Putamen (tissue), 1 donor: ENCODE measurements around the gene ADGRG4.
"Not testable (repeated sequence)": the region's sequence is repeated elsewhere in the genome, so short reads cannot be mapped to it uniquely, and the experiment has no call there.

Source experiments
- DNase-seq: peaks from one replicate; pipeline ENCODE4 v3.0.0-alpha.2; 2016; ENCODE audit warnings: low spot score

ADGRG4 gene, protein sequence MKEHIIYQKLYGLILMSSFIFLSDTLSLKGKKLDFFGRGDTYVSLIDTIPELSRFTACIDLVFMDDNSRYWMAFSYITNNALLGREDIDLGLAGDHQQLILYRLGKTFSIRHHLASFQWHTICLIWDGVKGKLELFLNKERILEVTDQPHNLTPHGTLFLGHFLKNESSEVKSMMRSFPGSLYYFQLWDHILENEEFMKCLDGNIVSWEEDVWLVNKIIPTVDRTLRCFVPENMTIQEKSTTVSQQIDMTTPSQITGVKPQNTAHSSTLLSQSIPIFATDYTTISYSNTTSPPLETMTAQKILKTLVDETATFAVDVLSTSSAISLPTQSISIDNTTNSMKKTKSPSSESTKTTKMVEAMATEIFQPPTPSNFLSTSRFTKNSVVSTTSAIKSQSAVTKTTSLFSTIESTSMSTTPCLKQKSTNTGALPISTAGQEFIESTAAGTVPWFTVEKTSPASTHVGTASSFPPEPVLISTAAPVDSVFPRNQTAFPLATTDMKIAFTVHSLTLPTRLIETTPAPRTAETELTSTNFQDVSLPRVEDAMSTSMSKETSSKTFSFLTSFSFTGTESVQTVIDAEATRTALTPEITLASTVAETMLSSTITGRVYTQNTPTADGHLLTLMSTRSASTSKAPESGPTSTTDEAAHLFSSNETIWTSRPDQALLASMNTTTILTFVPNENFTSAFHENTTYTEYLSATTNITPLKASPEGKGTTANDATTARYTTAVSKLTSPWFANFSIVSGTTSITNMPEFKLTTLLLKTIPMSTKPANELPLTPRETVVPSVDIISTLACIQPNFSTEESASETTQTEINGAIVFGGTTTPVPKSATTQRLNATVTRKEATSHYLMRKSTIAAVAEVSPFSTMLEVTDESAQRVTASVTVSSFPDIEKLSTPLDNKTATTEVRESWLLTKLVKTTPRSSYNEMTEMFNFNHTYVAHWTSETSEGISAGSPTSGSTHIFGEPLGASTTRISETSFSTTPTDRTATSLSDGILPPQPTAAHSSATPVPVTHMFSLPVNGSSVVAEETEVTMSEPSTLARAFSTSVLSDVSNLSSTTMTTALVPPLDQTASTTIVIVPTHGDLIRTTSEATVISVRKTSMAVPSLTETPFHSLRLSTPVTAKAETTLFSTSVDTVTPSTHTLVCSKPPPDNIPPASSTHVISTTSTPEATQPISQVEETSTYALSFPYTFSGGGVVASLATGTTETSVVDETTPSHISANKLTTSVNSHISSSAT (N-terminal part only)

DNA sequence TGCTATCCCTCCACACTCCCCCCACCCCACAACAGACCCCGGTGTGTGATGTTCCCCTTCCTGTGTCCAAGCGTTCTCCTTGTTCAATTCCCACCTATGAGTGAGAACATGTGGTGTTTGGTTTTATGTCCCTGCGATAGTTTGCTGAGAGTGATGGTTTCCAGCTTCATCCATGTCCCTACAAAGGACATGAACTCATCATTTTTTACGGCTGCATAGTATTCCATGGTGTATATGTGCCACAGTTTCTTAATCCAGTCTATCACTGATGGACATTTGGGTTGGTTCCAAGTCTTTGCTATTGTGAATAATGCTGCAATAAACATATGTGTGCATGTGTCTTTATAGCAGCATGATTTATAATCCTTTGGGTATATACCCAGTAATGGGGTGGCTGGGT lies at the start of gene ADGRG4:
ADGRG4 (plus strand) TSS at position 243 of the 400 bp plus-strand sequence. CDS start 7,815 bp downstream, outside the sequence.
- not testable (repeated sequence) for DNase-seq

DNA sequence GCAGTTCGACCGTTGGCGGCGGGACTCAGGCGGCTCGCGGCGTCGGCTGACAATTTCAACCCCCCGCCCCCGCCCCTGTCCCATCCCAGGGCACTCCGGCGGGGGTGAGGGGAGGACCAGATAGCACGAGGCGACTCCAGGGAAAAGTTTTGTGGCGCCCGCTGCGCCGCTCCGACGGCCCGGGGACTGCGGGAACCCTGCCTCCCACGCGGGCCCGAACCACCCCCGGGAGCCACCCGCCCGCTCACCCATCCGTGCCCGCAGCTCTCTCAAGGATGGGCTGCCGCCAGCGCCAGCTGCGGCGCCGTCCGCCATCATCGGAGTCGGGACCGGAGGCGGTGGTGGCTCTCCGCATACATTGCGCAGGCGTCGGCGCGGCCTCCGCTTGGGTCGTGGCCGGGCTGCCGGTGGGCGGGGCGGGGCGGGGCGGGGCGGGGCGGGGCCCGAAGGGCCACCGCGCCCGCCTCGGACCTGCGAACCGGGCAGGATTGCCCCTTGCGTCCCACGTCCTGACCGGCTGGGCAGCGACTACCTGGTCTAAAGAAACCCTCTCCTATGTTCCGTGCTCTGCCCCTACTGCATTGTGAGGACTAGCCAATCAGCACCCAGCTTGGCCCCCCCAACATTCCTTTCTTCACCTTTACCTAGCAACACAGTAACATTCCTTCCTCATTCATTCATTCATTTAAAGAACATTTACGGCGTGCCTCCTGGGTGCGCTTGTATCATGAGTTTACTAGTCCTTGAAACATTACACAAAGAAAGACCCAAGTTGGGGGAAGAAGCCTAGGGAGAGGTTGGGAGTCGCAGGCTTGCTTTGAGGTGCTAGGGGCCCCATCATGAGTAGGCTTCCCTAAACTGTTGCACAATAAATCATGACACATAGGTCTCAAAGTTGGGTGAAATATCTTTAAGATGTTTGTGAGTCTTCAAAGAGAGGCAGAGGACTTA lies 49.4 kb upstream of the ADGRG4 start, which contains the start of gene MAP7D3:
MAP7D3 (minus strand) TSS at position 360 of the 951 bp plus-strand sequence; CDS start at position 318, 42 bp downstream.
- DNase-seq, result peak; percentile 31

DNA sequence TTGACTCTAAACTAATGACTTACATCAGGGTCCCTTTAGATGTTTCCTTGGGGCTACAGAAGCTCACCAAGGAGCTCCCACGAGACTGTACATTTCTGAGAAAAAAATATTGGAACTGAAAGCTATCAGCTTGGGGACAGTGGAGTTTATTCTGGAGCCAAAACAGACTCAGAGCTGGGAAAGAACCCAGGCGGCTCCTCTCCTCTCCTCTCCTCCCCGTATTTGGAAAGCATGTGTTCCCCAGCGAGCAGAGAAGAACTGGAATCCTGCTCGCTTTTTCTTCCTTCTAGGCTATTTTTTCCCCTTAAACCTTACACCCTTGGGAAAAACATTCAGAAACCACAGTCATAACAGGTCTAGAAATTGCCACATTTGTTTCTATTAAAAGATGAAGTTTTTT lies 45.2 kb upstream of the ADGRG4 start:
- no peak for DNase-seq

DNA sequence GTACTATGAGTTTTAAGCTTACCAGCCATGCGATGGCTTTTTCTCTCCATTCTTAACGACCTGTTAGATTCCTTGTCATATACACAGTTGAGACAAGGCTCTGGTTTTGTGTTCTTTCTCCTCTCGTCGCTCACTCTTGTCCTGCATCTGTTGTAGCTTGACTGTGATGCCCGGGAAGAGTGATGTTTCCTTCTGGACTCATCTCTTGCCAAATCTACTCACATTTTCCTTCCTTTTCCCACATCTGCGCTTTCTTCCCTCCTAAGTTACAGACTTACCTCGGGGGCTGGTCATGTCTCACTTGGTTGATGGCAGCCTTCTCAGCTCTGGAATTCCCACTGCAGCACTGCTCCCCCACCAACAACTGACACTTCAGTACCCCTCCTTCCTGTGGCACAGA lies 44.7 kb upstream of the ADGRG4 start:
- no peak for DNase-seq

DNA sequence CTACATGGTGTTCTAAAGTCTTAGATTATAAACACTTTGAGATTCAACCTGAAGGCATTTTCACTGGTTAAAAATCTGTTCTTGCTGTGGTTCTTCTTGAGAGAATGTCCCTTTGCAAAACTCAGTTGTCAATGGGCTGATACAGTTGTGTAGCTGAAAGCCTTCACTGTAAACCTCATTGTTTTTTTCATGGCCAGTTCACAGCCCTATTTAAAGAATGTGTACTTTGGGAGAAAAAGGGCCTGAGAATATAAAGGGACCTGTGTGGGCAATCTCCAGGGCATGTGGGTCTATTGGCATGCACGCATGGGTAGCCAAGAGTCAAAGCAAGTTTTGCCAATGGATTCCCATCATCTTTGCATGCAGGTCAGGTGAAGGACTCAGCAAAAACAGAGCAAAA lies 41.8 kb upstream of the ADGRG4 start:
- DNase-seq, result no peak

DNA sequence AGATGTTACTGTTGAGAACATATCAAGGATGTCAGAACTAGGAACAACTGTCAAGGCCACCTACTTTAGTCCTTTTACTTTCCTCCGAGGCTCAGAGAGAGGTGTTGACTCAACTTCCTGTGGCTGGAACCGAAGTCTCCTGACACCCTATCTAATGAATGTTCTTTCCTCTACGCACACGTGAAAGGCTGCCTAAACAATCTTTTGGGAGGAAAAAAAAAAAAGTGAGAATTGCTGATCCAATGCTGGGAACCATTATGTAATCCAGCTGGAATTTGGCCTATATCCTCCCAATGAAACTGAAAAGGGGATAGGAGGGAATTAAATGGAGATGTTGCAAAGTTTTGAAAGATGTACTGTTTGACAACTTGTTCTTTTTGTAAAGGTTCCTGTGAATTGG lies 41.2 kb upstream of the ADGRG4 start:
- no peak for DNase-seq

DNA sequence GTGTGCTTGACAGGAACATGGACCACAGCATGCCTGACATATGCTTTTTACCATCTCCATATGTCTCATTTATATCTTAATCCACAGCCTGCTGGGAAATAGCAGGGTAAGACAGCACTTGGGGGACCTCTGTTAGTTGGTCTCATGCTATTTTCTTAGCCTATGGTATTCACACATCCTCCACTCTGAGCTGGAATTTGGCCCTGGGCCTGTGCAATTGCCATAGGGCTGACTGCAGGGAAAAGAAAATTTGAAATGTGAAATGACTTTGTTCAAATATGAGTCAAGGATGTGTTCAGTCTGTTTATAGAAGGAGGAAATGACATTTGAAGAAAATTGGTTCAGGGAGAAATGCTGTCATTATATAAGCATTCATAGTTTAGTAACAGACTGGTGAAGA lies 40.0 kb upstream of the ADGRG4 start:
- DNase-seq, result no peak

DNA sequence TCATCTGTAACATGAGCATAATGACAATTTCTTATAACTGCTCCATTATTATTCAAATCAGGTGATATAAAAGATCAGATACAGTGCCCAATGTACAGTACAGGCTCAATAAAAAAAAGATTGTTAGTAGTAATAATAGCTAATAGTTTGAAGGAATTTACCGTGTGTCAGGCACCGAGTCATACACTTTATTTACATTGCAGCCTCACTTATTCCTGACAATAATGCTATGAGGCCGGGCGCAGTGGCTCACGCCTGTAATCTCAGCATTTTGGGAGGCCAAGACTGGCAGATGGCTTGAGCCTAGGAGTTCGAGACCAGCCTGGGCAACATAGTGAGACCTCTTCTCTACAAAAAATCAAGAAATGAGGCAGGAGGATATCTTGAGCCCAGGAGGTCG lies 39.4 kb upstream of the ADGRG4 start:
- no peak for DNase-seq

DNA sequence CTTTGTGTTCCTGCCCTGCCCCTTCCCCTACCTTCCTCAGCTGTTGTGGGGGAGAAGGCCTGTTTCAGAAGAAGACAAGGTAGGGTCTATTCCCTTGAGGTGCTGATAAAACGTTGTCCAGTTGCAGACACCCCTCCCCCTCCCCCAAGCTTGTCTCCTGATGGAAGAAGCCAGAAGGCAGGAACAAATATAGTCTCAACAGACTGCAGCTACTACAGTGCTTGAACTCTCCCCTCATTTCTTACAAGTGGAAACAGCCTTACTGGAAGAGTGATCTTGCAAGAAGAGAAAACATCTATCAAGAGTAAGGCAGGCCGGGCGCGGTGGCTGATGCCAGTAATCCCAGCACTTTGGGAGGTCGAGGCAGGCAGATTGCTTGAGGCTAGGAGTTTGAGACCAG lies 38.5 kb upstream of the ADGRG4 start:
- DNase-seq, result no peak

DNA sequence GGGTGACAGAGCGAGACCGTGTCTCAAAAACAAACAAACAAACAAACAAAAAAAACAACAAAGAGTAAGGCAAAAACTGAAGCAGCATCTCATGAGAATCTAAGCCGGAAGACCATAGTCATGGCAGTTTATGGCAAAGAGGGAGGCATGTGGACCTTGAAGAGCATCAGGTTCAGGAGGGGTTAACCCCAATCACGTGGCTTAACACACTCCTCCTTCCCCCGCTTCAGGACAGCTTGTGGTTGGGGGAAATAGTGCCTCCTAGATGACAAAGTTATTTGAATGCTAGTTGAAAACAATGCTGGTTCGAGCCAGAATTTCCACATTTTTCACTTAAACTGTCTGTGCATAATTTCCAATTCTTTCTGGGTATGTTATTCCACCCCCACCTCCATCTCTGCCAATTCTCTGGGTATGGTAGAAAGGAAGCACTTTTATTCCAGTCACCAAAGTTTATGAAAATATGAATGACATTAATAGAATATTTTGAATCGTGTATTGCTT lies 37.9 kb upstream of the ADGRG4 start:
- DNase-seq, result no peak

DNA sequence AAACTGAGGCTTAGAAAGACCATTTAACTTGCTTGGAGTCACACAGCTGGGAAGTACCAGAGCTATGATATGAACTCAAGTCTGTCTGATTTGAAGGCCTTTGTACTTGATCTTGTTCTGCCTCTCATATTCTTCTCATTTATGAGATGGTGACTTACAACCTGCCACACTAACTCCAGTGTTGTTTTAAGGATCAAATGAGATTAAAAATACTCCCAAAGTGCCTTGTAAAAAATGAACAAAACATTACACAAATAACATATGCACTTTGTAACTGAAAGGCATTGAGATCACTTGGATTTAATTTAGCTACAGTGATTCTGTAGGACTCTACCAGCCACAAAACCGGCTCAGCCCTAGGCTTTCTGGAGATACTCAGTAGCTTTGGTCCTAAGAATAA lies 33.9 kb upstream of the ADGRG4 start:
- no peak for DNase-seq

DNA sequence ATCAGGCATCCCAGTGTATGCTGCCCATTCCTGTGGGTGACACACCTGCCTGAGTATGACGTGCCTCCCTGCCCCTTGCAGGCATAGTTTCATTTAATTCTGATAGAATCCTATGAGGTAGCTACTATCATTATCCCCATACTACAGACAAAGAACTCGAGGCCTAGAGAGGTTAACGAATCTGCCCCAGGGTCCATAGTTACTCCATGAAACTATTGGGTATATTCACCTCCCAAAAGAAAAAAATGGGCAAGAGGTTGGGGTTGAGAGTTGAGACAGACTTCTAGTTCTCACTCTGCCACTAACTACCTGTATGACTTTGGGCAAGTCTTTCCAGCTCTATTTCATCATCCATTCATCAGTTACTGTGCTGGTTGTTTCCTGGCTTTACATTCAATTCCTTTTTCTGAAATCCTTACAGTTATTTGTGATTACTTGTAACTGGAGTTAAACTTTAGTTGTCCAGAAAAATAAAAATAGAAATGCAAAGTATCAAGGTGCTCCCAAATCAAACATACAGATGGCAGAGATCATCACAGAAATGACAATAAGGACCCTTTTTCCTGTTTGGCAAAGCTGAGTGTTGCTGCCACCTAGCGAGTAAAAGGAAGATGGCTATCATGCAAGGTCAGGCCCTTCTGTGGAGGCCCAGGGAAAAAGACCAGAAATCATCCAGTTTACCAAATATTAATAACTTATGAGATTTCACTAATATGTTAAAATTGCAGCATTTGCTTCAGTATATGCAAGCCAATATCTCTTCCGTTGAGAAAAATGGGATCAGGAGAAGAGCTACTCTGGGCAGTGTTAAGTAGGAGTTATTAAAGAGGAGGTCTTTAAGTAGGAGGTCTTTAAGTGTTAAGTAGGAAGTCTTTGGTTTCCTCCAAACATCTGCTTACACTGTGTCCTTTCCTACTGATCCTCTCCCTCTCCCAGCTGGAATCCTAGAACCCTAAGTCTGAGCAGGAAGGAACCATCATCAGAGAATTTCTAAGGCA lies 32.4 kb upstream of the ADGRG4 start:
- no peak for DNase-seq

DNA sequence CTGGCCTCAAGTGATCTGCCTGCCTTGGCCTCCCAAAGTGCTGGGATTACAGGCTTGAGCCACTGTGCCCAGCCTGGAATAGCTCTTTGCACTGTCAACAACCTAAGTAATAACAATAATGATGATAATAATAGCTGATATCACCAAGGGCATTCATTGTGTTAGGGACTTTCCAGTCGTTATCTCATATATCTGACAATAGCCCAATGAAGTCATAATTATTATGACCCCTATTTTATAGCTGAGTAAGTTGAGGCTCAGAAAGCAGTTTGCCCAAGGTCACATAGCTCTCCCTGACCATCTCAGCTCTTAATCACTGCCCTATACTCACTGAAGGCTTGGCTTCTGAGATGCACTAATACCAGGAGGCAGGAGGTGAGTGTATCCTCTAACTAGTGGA lies 30.8 kb upstream of the ADGRG4 start:
- DNase-seq, result no peak

DNA sequence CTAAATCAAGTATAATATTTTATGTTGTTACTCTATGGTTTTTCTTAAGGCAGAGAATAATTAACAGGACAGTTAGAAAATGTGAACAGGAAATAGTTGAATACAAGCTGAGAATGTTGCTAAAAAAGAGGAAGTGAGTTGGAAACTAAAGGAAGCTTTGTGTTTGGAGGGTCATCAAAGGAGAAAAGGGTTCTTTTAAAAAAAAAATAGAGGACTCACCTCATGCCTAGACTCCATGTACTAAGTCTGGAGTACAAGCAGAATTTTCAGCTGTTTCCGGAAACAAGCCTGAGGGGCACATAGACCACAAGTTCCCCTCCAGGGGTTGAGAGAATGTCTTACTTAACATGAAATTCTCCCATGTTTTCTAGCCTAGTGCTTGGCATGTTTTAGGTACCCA lies 29.5 kb upstream of the ADGRG4 start:
- DNase-seq, result no peak

DNA sequence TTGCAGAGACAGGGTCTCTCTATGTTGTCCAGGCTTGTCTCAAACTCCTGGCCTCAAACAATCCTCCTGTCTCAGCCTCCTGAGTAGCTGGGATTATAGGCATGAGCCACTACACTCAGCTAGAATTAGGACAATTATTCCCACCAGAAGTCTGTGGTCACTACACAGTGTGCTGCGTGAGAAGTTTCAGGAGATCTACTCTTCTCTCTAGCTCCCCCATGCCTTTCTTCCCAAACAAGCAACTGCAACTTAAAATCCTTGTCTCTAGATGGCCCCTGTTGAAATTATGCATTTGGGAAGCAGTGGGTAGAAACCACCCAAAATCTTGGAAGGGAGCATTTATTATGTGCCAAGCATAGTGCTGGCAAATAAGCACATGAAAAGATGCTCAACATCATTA lies 28.4 kb upstream of the ADGRG4 start:
- no peak for DNase-seq

DNA sequence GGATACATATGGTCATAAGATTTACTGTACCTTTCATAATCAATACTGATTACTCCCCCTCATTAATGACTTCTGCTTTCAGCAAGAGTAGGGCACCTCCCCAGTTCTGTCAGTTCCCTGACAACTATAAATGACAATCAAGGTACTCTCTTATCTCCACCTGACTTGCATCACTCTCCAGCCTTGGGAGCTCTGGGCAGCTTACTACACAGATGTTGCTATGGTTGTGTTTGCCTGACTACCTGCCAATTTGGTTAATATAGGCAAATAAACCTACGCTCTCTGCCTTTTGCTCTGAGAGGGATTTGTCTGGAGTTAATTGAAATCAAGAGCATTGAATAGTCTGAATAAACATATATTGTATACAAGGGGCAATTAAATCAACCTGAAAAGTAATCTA lies 26.8 kb upstream of the ADGRG4 start:
- DNase-seq, result no peak

DNA sequence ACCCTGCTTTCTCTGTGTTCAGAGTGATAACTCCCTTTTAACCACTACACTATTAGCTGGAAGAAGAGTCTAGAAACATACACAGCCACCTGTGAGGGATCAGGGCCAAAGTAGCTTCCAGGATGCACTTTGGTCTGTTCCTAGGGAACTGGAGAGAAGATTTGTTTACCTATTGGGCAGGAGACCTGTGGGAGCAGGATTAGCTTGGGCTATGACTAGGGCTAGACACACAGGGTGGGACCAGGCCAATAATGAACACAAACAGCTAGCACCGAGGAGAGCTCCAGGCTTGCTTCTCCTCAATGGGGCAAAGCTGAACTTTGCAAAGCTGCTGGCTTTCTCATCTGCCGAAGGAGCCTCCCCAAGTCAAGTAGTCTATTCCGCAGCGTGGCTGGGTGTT lies 25.2 kb upstream of the ADGRG4 start:
- no peak for DNase-seq

DNA sequence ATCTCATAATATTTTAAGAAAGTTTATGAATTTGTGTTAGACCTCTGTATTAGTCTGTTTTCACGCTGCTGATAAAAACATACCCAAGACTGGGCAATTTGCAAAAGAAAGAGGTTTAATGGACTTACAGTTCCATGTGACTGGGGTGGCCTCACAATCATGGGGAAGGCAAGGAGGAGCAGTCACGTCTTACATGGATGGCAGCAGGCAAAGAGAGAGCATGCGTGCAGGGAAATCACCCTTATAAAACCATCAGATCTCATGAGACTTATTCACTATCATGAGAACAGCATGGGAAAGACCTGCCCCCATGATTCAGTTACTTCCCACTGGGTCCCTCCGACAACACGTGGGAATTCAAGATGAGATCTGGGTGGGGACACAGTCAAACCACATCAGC lies 14.4 kb upstream of the ADGRG4 start:
- not testable (repeated sequence) for DNase-seq

DNA sequence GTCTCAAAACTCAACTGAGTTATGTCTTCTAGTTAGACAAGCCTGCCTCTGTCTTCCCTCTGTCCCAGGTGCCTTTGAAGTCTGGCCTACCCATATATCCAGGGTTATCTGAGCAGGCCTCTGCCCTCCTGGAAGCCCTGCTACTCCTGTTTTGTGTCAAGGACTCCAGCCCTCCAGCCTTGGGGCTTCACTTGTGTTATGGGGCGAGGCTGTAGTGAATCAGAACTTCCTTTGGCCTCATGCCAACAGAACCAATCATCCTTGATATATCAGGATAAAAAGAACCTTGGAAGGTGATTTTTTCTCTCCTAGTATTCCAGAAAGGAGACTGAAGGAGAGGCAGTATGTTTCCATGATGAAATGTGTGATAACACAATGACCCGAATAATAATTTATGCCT lies 8.9 kb upstream of the ADGRG4 start:
- DNase-seq, result no peak

DNA sequence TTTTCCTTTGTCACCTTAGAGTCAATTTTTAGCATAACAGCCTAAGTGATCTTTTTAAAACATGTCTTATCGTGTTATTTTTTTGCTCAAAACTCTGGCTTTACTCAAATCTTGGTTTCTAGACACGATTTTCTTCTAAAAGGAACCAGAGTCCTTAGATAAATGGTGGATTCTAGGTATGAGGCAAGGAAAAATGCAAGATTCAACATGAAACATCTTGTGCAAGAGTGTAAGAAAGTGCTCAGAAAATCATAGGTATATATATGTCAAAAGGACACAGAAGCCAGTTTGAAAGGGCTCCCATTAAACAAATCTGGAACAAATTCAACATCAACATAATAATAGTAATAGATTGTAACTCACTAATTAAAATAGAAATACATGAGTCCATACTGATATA lies 8.1 kb upstream of the ADGRG4 start:
- DNase-seq, result no peak
